Activated naive CD4-positive, alpha-beta T cell treated with anti-CD3 and anti-CD28 coated beads for 36 hours (primary cell): Measurements from ENCODE around the gene KCNQ1. TPM values are rescaled to one million over a fixed set of nuclear protein-coding genes. Genes with fewer than 3 reads are reported as not detected.

ENCODE experiments used
- CTCF ChIA-PET: fragments of 350-600 bp; sonication (Branson Sonifier 250); formaldehyde crosslinking; loops from one replicate; lab custom pipeline; 2021; ENCODE audit warnings: antibody characterized with exemption; lab: Charles Lee
- DNase-seq: peaks from one replicate; pipeline ENCODE4 v3.0.0-alpha.2; 2020
- H3K27ac Mint-ChIP-seq: one replicate; pipeline ENCODE4 v1.8.0; 2021; ENCODE audit warnings: mild to moderate bottlenecking, mixed read lengths
- H3K27me3 Mint-ChIP-seq: one replicate; pipeline ENCODE4 v1.8.0; 2021; ENCODE audit warnings: low read depth, mixed read lengths
- H3K36me3 Mint-ChIP-seq: one replicate; pipeline ENCODE4 v1.8.0; 2021; ENCODE audit warnings: low read depth, mixed read lengths
- H3K4me1 Mint-ChIP-seq: one replicate; pipeline ENCODE4 v1.8.0; 2021; ENCODE audit warnings: low read depth, mixed read lengths
- H3K4me3 Mint-ChIP-seq: one replicate; pipeline ENCODE4 v1.8.0; 2021; ENCODE audit warnings: mild to moderate bottlenecking, moderate library complexity, mixed read lengths
- H3K9me3 Mint-ChIP-seq: one replicate; pipeline ENCODE4 v1.8.0; 2021; ENCODE audit warnings: mixed read lengths
- intact Hi-C: fragments of 100-400 bp; cut with micrococcal nuclease; formaldehyde crosslinking; loops from one replicate; pipeline ENCODE4 v1.15.1; 2023
- total RNA-seq, 2 experiments: library from RNA; stranded (reverse); gene quantifications; one replicate each; pipeline ENCODE4 v1.2.3, GENCODE V29; 2021

KCNQ1 gene
- total RNA-seq, 2 experiments from 2014 or later = 10.6 to 10.8 TPM

GRCh38 chr11:2825889-2826678 is 381.3 kb downstream of the KCNQ1 start:
- intact Hi-C loops = no loop called here
- DNase-seq = no peak
- peaks cover 33% of the 10 kb centered on the region for H3K36me3 Mint-ChIP-seq
- H3K4me1 Mint-ChIP-seq = no peaks in the 10 kb centered on the region
- peaks cover 32% of the 10 kb centered on the region for H3K9me3 Mint-ChIP-seq
- no peak overlapping the region for H3K4me3 Mint-ChIP-seq
- H3K27ac Mint-ChIP-seq = no peak overlapping the region
- CTCF ChIA-PET = no interaction called here
- no peaks in the 10 kb centered on the region for H3K27me3 Mint-ChIP-seq

- intact Hi-C loops = no loop called here
- no peak overlapping the region for H3K4me3 Mint-ChIP-seq
- H3K27ac Mint-ChIP-seq = no peak overlapping the region
- H3K4me1 Mint-ChIP-seq = no peaks in the 10 kb centered on the region
- H3K27me3 Mint-ChIP-seq = no peaks in the 10 kb centered on the region
- CTCF ChIA-PET = no interaction called here
- peaks cover 31% of the 10 kb centered on the region for H3K36me3 Mint-ChIP-seq
- no peak for DNase-seq
- H3K9me3 Mint-ChIP-seq = peaks cover 32% of the 10 kb centered on the region
These were observed 381.9 kb downstream of the KCNQ1 start for GRCh38 chr11:2826679-2827056.

GRCh38 chr11:2827256-2827655 is 382.4 kb downstream of the KCNQ1 start:
- intact Hi-C loops = no loop called here
- no peaks in the 10 kb centered on the region for H3K27me3 Mint-ChIP-seq
- H3K4me3 Mint-ChIP-seq = no peak overlapping the region
- peaks cover 27% of the 10 kb centered on the region for H3K36me3 Mint-ChIP-seq
- no peak for DNase-seq
- H3K9me3 Mint-ChIP-seq = peaks cover 32% of the 10 kb centered on the region
- no peaks in the 10 kb centered on the region for H3K4me1 Mint-ChIP-seq
- CTCF ChIA-PET = no interaction called here
- H3K27ac Mint-ChIP-seq = no peak overlapping the region

DNA sequence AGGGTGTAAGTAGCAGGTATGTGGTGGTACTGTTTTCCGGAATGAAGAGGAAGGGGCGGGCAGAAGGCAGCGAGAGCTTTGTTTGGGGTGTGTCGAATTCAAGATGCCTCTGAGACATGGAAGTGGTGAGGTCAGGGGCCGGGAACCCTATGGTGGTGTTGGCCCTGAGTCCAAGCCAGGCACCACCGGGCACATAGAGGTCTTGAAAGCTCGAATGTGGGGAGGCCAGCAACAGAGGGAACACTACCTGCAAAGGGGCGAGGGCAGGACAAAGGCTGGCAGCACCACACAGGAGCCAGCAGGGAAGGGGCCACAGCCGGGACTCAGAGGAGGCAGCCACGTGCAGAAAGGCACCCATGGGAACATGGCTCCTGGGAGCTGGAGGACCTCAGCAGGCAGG is 383.0 kb downstream of the KCNQ1 start:
- Mint-ChIP-seq H3K4me3 (no peak overlapping the region), H3K27me3 (no peaks in the 10 kb centered on the region), H3K9me3 (peaks cover 27% of the 10 kb centered on the region), H3K27ac (no peak overlapping the region), H3K4me1 (no peaks in the 10 kb centered on the region), H3K36me3 (peaks cover 22% of the 10 kb centered on the region)
- intact Hi-C loops = no loop called here
- CTCF ChIA-PET = no interaction called here
- no peak for DNase-seq

GRCh38 chr11:2828585-2829330 is 383.9 kb downstream of the KCNQ1 start:
- DNase-seq = no peak
- peaks cover 25% of the 10 kb centered on the region for H3K9me3 Mint-ChIP-seq
- no peak overlapping the region for H3K4me3 Mint-ChIP-seq
- no peaks in the 10 kb centered on the region for H3K4me1 Mint-ChIP-seq
- CTCF ChIA-PET = no interaction called here
- H3K27me3 Mint-ChIP-seq = no peaks in the 10 kb centered on the region
- H3K36me3 Mint-ChIP-seq = peaks cover 19% of the 10 kb centered on the region
- no peak overlapping the region for H3K27ac Mint-ChIP-seq
- intact Hi-C loops = no loop called here

GRCh38 chr11:2830030-2830812 is 385.4 kb downstream of the KCNQ1 start:
- Mint-ChIP-seq H3K27me3 (no peaks in the 10 kb centered on the region), H3K4me1 (no peaks in the 10 kb centered on the region), H3K9me3 (peaks cover 25% of the 10 kb centered on the region), H3K36me3 (peaks cover 19% of the 10 kb centered on the region), H3K4me3 (no peak overlapping the region), H3K27ac (no peak overlapping the region)
- intact Hi-C loops = no loop called here
- no peak for DNase-seq
- CTCF ChIA-PET = no interaction called here

DNA sequence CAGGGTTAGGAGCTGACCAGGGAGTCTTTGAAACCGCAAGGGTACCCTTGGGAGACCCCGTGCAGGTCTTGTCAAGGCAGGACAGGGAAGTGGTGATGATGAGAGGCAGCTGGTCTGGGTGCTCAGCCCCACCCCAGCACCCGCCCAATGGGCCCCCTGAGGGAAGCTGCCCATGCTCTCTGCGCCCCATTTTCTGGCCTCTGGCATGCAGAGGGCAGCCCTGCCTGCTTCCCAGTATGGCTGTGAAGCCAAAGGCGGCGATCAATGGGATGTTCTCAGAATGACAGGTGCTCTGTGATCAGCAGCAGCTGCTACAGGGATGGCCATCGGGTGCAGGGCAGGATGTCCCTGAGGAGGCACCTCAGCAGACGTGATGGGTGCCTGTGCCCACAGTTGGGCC is 386.1 kb downstream of the KCNQ1 start:
- no peak for DNase-seq
- Mint-ChIP-seq H3K9me3 (peaks cover 25% of the 10 kb centered on the region), H3K27me3 (no peaks in the 10 kb centered on the region), H3K4me1 (no peaks in the 10 kb centered on the region), H3K4me3 (no peak overlapping the region), H3K36me3 (peaks cover 19% of the 10 kb centered on the region), H3K27ac (no peak overlapping the region)
- CTCF ChIA-PET = no interaction called here
- intact Hi-C loops = no loop called here

GRCh38 chr11:2831781-2832532 is 387.1 kb downstream of the KCNQ1 start:
- intact Hi-C loops = no loop called here
- Mint-ChIP-seq H3K36me3 (peaks cover 17% of the 10 kb centered on the region), H3K4me1 (no peaks in the 10 kb centered on the region), H3K4me3 (no peak overlapping the region), H3K27me3 (no peaks in the 10 kb centered on the region), H3K9me3 (peaks cover 22% of the 10 kb centered on the region), H3K27ac (no peak overlapping the region)
- CTCF ChIA-PET = no interaction called here
- DNase-seq = no peak

DNA sequence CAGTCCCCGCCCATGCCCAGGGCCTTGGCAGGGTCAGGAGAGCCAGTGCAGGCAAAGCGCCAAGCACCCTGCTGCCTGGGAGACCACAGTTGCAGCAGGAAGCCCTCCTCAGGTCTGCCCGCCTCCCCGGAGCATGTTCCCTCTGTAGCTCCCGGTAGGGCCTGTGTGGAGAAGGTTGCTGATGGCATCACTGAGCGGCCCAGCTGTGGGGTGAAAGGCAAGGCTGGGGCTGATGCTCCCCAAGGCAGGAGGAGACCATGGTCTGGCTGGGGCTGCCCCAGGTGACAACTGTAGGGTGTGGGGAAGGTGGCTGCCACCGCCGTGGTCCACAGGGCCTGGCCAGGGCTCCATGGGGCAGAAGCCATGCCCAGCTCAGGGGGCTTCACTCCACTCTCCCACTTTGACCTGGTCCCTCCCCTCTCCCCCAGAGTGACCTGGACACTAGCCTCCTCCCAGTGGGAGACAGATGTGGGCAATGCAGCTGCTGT is 387.8 kb downstream of the KCNQ1 start:
- CTCF ChIA-PET = no interaction called here
- intact Hi-C loops = no loop called here

GRCh38 chr11:2833051-2833715 is 388.4 kb downstream of the KCNQ1 start:
- CTCF ChIA-PET = no interaction called here
- DNase-seq = no peak
- H3K4me3 Mint-ChIP-seq = no peak overlapping the region
- intact Hi-C loops = no loop called here
- no peaks in the 10 kb centered on the region for H3K27me3 Mint-ChIP-seq
- peaks cover 15% of the 10 kb centered on the region for H3K9me3 Mint-ChIP-seq
- H3K36me3 Mint-ChIP-seq = peaks cover 10% of the 10 kb centered on the region
- H3K4me1 Mint-ChIP-seq = no peaks in the 10 kb centered on the region
- H3K27ac Mint-ChIP-seq = no peak overlapping the region

More for the DNA sequence above, 387.8 kb downstream of the KCNQ1 start:
- H3K4me1 Mint-ChIP-seq = no peaks in the 10 kb centered on the region
- peaks cover 21% of the 10 kb centered on the region for H3K9me3 Mint-ChIP-seq
- no peaks in the 10 kb centered on the region for H3K27me3 Mint-ChIP-seq
- H3K4me3 Mint-ChIP-seq = no peak overlapping the region
- H3K27ac Mint-ChIP-seq = no peak overlapping the region
- H3K36me3 Mint-ChIP-seq = peaks cover 16% of the 10 kb centered on the region
- DNase-seq = no peak

GRCh38 chr11:2833716-2834502 is 389.1 kb downstream of the KCNQ1 start:
- Mint-ChIP-seq H3K27me3 (no peaks in the 10 kb centered on the region), H3K4me3 (no peak overlapping the region), H3K36me3 (peaks cover 5% of the 10 kb centered on the region), H3K27ac (no peak overlapping the region), H3K9me3 (peaks cover 7% of the 10 kb centered on the region), H3K4me1 (no peaks in the 10 kb centered on the region)
- CTCF ChIA-PET = no interaction called here
- intact Hi-C loops = no loop called here
- no peak for DNase-seq
